ENCODE data around the gene OR10T2.

The OR10T2 gene

GRCh38 chr1:158391099-158391498 lies 8.2 kb downstream of the OR10T2 start:
- Histone ChIP-seq H3K9me3 (ENCODE audit: control insufficient read depth, insufficient read depth, low read depth, low read length) (no peaks in the 10 kb centered on the region), H3K27ac (ENCODE audit: extremely low read depth, low read depth, low read length) (no peak overlapping the region), H3K36me3 (ENCODE audit: control insufficient read depth in 2 of 2, insufficient read depth in 1 of 2, low read length in 2 of 2) (no peaks in the 10 kb centered on the region), H3K4me1 (ENCODE audit: control insufficient read depth, insufficient read depth, low read length) (no peaks in the 10 kb centered on the region), H3K4me3 (ENCODE audit: low read depth, low read length) (no peak overlapping the region)
- TF ChIP-seq ZNF350 (tag by site-specific recombination; IDR thresholded peaks at IDR 0.05): no peak
- TF ChIP-seq ZBTB11 (tag by site-specific recombination; conservative IDR thresholded peaks at IDR 0.05; ENCODE audit: low read depth): no peak
- TF ChIP-seq ZNF600 (tag by site-specific recombination; IDR thresholded peaks at IDR 0.05): no peak
- no peak for TF ChIP-seq ZNF280D (tag by site-specific recombination; IDR thresholded peaks at IDR 0.05)
- no peak for TF ChIP-seq SCRT1 (tag by site-specific recombination; IDR thresholded peaks at IDR 0.05; ENCODE audit: borderline replicate concordance)
- TF ChIP-seq ZNF704 (tag by site-specific recombination; IDR thresholded peaks at IDR 0.05): no peak
- TF ChIP-seq AEBP2 (tag by site-specific recombination; IDR thresholded peaks at IDR 0.05; ENCODE audit: borderline replicate concordance): no peak
- TF ChIP-seq ZSCAN5A (tag by site-specific recombination; IDR thresholded peaks at IDR 0.05): no peak
- no peak for TF ChIP-seq ZNF362 (tag by site-specific recombination; IDR thresholded peaks at IDR 0.05)
- no peak for TF ChIP-seq ZNF114 (tag by site-specific recombination; IDR thresholded peaks at IDR 0.05)
- no peak for TF ChIP-seq ZNF354C (tag by site-specific recombination; IDR thresholded peaks at IDR 0.05; ENCODE audit: borderline replicate concordance, low read depth)
- POLR2A ChIA-PET: no interaction called here
- CTCF ChIA-PET: no interaction called here

- no peak overlapping the region for H3K27ac ChIP-seq (ENCODE audit: extremely low read depth, low read depth, low read length)
- TF ChIP-seq ZNF596 (tag by site-specific recombination; IDR thresholded peaks at IDR 0.05): no peak
- TF ChIP-seq ZNF292 (tag by site-specific recombination; IDR thresholded peaks at IDR 0.05; ENCODE audit: borderline replicate concordance, low read depth): no peak
- TF ChIP-seq ZBTB20 (tag by site-specific recombination; IDR thresholded peaks at IDR 0.05): no peak
- TF ChIP-seq YY1 (tag by site-specific recombination; IDR thresholded peaks at IDR 0.05): no peak
- H3K4me3 ChIP-seq (ENCODE audit: low read depth, low read length): no peak overlapping the region
- no peaks in the 10 kb centered on the region for H3K9me3 ChIP-seq (ENCODE audit: control insufficient read depth, insufficient read depth, low read depth, low read length)
- no peaks in the 10 kb centered on the region for H3K36me3 ChIP-seq (ENCODE audit: control insufficient read depth in 2 of 2, insufficient read depth in 1 of 2, low read length in 2 of 2)
- no peaks in the 10 kb centered on the region for H3K4me1 ChIP-seq (ENCODE audit: control insufficient read depth, insufficient read depth, low read length)
- ChIA-PET CTCF (interaction anchor here (0.6 kb wide), 2 partner anchors 143 to 317 kb away, joined by 3 read pairs; no protein-coding TSS in a partner anchor), POLR2A (no interaction called here)
Measured at GRCh38 chr1:158390331-158390730, 8.9 kb downstream of the OR10T2 start.

All from HEK293 (cell line).